ENCODE data around the gene DTNBP1. TPM values are rescaled to one million over a fixed set of nuclear protein-coding genes. Genes with fewer than 3 reads are reported as not detected.

DTNBP1 gene
- total RNA-seq, 1 experiment from 2014 or later = 28.2 TPM

DNA sequence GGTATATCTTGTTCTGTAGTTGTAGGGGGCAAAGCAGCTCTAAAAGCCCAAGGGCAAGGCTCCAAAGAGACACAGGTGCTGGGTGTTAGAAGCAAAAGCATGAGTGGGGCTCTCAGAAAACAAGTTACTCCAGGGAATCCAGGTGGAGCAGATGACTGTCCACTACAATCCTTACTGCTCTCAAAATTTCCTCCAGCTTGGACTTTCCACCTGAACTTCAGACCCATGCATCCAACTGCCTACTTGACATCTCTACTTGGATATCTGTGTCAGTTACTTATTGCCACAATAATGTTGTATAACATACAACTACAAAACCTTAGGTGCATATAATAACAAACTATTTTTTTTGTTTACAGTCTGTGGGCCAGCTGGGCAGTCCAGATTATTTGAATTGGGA lies 22.8 kb upstream of the DTNBP1 start:
- H3K27me3 ChIP-seq (replicated peaks; ENCODE audit: insufficient read depth, low read depth, low read length, poor library complexity) = no peaks in the 10 kb centered on the region
- BruUV-seq (replicated peaks) = no TSS peak
- intact Hi-C loops (cut with micrococcal nuclease; ENCODE audit: unreplicated experiment) = no loop called here
- H3K27ac ChIP-seq (ENCODE audit: low read depth, low read length, poor library complexity, severe bottlenecking) = no peak overlapping the region
- POLR2A ChIA-PET (ENCODE audit: low non-redundant PET) = no interaction called here
- H3K9me3 ChIP-seq (ENCODE audit: low read depth, low read length, poor library complexity, severe bottlenecking) = no peaks in the 10 kb centered on the region
- no peak for TF ChIP-seq CTCF (conservative IDR thresholded peaks at IDR 0.05; ENCODE audit: low read depth, low read length)
- no peak for TF ChIP-seq EZH2 (IDR thresholded peaks at IDR 0.05; ENCODE audit: borderline replicate concordance, low read depth, low read length, poor library complexity, severe bottlenecking)
- no peaks in the 10 kb centered on the region for H3K4me1 ChIP-seq (ENCODE audit: insufficient read depth, low read length, poor library complexity, severe bottlenecking)
- no peak overlapping the region for H3K4me3 ChIP-seq (ENCODE audit: low read depth, low read length, poor library complexity, severe bottlenecking)
- CTCF ChIA-PET = no interaction called here
- no peak for DNase-seq (ENCODE audit: low spot score)
- H3K36me3 ChIP-seq (ENCODE audit: insufficient read depth, low read length, poor library complexity, severe bottlenecking) = no peaks in the 10 kb centered on the region

GRCh38 chr6:15682965-15683822 lies 20.4 kb upstream of the DTNBP1 start:
- no peaks in the 10 kb centered on the region for H3K4me1 ChIP-seq (ENCODE audit: insufficient read depth, low read length, poor library complexity, severe bottlenecking)
- H3K27me3 ChIP-seq (replicated peaks; ENCODE audit: insufficient read depth, low read depth, low read length, poor library complexity) = no peaks in the 10 kb centered on the region
- H3K27ac ChIP-seq (ENCODE audit: low read depth, low read length, poor library complexity, severe bottlenecking) = no peak overlapping the region
- no peak for DNase-seq (ENCODE audit: low spot score)
- intact Hi-C loops (cut with micrococcal nuclease; ENCODE audit: unreplicated experiment) = no loop called here
- no peak for TF ChIP-seq EZH2 (IDR thresholded peaks at IDR 0.05; ENCODE audit: borderline replicate concordance, low read depth, low read length, poor library complexity, severe bottlenecking)
- TF ChIP-seq CTCF (conservative IDR thresholded peaks at IDR 0.05; ENCODE audit: low read depth, low read length) = no peak
- ChIA-PET CTCF (no interaction called here), POLR2A (ENCODE audit: low non-redundant PET) (no interaction called here)
- H3K4me3 ChIP-seq (ENCODE audit: low read depth, low read length, poor library complexity, severe bottlenecking) = no peak overlapping the region
- H3K36me3 ChIP-seq (ENCODE audit: insufficient read depth, low read length, poor library complexity, severe bottlenecking) = no peaks in the 10 kb centered on the region
- no peaks in the 10 kb centered on the region for H3K9me3 ChIP-seq (ENCODE audit: low read depth, low read length, poor library complexity, severe bottlenecking)
- BruUV-seq (replicated peaks) = no TSS peak

DNA sequence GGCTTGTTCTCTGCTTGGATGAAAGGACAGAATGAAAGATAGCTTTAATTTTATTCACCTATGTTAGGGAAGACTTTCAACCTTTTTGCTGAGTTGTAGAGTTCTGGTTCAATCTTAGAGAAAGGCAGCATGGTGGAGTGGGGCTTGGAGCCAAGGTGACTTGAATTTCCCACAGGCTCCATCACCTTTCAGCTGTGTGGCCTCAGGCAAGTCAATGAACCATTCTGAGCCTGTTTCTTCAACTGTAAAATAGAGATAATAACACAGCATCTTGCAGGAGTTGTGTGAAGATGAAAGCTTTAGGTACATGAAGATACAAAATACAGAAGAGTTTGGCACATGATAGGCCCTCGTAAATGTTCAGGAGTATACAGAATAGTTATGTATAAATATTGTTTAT lies 19.1 kb upstream of the DTNBP1 start:
- intact Hi-C loops (cut with micrococcal nuclease; ENCODE audit: unreplicated experiment) = no loop called here
- no peaks in the 10 kb centered on the region for H3K27me3 ChIP-seq (replicated peaks; ENCODE audit: insufficient read depth, low read depth, low read length, poor library complexity)
- H3K4me1 ChIP-seq (ENCODE audit: insufficient read depth, low read length, poor library complexity, severe bottlenecking) = no peaks in the 10 kb centered on the region
- no TSS peak for BruUV-seq (replicated peaks)
- no peak for DNase-seq (ENCODE audit: low spot score)
- H3K4me3 ChIP-seq (ENCODE audit: low read depth, low read length, poor library complexity, severe bottlenecking) = no peak overlapping the region
- no peak overlapping the region for H3K27ac ChIP-seq (ENCODE audit: low read depth, low read length, poor library complexity, severe bottlenecking)
- ChIA-PET CTCF (no interaction called here), POLR2A (ENCODE audit: low non-redundant PET) (no interaction called here)
- TF ChIP-seq CTCF (conservative IDR thresholded peaks at IDR 0.05; ENCODE audit: low read depth, low read length) (no peak), EZH2 (IDR thresholded peaks at IDR 0.05; ENCODE audit: borderline replicate concordance, low read depth, low read length, poor library complexity, severe bottlenecking) (no peak)
- H3K9me3 ChIP-seq (ENCODE audit: low read depth, low read length, poor library complexity, severe bottlenecking) = no peaks in the 10 kb centered on the region
- no peaks in the 10 kb centered on the region for H3K36me3 ChIP-seq (ENCODE audit: insufficient read depth, low read length, poor library complexity, severe bottlenecking)

Data from A673 (cell line).